GM12892 (cell line): ENCODE data around the gene DDX17.
A peak's percentile ranks its signal among the peaks of the same experiment; 100 is the strongest.

Experiments used
- DNase-seq: peaks from one replicate; pipeline ENCODE4 v3.0.0; 2011; ENCODE audit not compliant: insufficient read length
- FAIRE-seq: peaks from 2 replicates; lab custom pipeline; 2011; peaks lifted over from hg19 to GRCh38; lab: Jason Lieb, UNC
- POLR2A ChIP-seq: IDR thresholded peaks from 2 replicates; pipeline ENCODE4 v1.6.1; 2011; ENCODE audit warnings: low read depth, low read length, control low read depth
- POLR2AphosphoS5 ChIP-seq: IDR thresholded peaks from 2 replicates; pipeline ENCODE4 v1.6.1; 2011; ENCODE audit warnings: low read depth, low read length, control low read depth
- TAF1 ChIP-seq: IDR thresholded peaks from 2 replicates; pipeline ENCODE4 v1.6.1; 2011; ENCODE audit warnings: low read depth, mild to moderate bottlenecking, control low read depth, low read length, borderline replicate concordance

DDX17 gene

GRCh38 chr22:38490915-38491314, 15.2 kb downstream of the DDX17 start:
- FAIRE-seq (no peak), DNase-seq (no peak)
- TF ChIP-seq POLR2A (no peak), TAF1 (no peak), POLR2AphosphoS5 (no peak)

GRCh38 chr22:38490475-38490874, 15.6 kb downstream of the DDX17 start:
- TF ChIP-seq POLR2A (no peak), POLR2AphosphoS5 (no peak), TAF1 (no peak)
- DNase-seq (no peak), FAIRE-seq (no peak)

GRCh38 chr22:38489561-38490145, 16.5 kb downstream of the DDX17 start:
- no peak for FAIRE-seq
- no peak for TF ChIP-seq TAF1
- peak; percentile 30; the same call in 1 of the 2 replicates for TF ChIP-seq POLR2AphosphoS5
- TF ChIP-seq POLR2A: peak; percentile 58; the same call in 1 of the 2 replicates
- no peak for DNase-seq

GRCh38 chr22:38489142-38489541, 17.0 kb downstream of the DDX17 start:
- no peak; the same call in 1 of the 2 replicates for TF ChIP-seq POLR2AphosphoS5
- no peak for TF ChIP-seq POLR2A
- no peak for TF ChIP-seq TAF1
- DNase-seq (no peak), FAIRE-seq (no peak)

GRCh38 chr22:38487946-38488345, 18.2 kb downstream of the DDX17 start:
- TF ChIP-seq POLR2A (no peak), POLR2AphosphoS5 (peak; percentile 49)
- FAIRE-seq (peak; percentile 44), DNase-seq (no peak)

- FAIRE-seq (no peak), DNase-seq (no peak)
- TF ChIP-seq TAF1 (no peak), POLR2A (no peak), POLR2AphosphoS5 (peak; percentile 49; the same call in 1 of the 2 replicates)
Observed at GRCh38 chr22:38485783-38486182, 20.3 kb downstream of the DDX17 start.

GRCh38 chr22:38484244-38484643, 21.9 kb downstream of the DDX17 start:
- peak; percentile 50 for TF ChIP-seq POLR2A
- TF ChIP-seq POLR2AphosphoS5: no peak
- TF ChIP-seq TAF1: no peak
- no peak for DNase-seq
- FAIRE-seq: no peak

GRCh38 chr22:38482662-38483308, 23.3 kb downstream of the DDX17 start:
- TF ChIP-seq POLR2AphosphoS5 (peak; percentile 82; the same call in 1 of the 2 replicates), POLR2A (no peak; the same call in 1 of the 2 replicates), TAF1 (no peak)
- FAIRE-seq: no peak
- no peak for DNase-seq

GRCh38 chr22:38481871-38482332, 24.2 kb downstream of the DDX17 start:
- DNase-seq (no peak), FAIRE-seq (no peak)
- TF ChIP-seq TAF1: no peak
- TF ChIP-seq POLR2AphosphoS5: no peak
- TF ChIP-seq POLR2A: peak; percentile 33; the same call in 1 of the 2 replicates

- DNase-seq (no peak), FAIRE-seq (no peak)
- TF ChIP-seq POLR2AphosphoS5 (no peak), POLR2A (no peak; the same call in 1 of the 2 replicates), TAF1 (no peak)
Observed at GRCh38 chr22:38481162-38481870, 24.8 kb downstream of the DDX17 start.

- FAIRE-seq: no peak
- DNase-seq: no peak
Observed at GRCh38 chr22:38479096-38479837, 26.8 kb downstream of the DDX17 start.

GRCh38 chr22:38477585-38477984, 28.5 kb downstream of the DDX17 start:
- TF ChIP-seq POLR2A (no peak), TAF1 (no peak), POLR2AphosphoS5 (no peak)
- no peak for DNase-seq
- FAIRE-seq: peak; percentile 14

More at GRCh38 chr22:38479096-38479837, 26.8 kb downstream of the DDX17 start:
- TF ChIP-seq TAF1 (no peak), POLR2A (no peak), POLR2AphosphoS5 (no peak)
